ENCODE measurements around the gene RTN4.

Gene RTN4

DNA sequence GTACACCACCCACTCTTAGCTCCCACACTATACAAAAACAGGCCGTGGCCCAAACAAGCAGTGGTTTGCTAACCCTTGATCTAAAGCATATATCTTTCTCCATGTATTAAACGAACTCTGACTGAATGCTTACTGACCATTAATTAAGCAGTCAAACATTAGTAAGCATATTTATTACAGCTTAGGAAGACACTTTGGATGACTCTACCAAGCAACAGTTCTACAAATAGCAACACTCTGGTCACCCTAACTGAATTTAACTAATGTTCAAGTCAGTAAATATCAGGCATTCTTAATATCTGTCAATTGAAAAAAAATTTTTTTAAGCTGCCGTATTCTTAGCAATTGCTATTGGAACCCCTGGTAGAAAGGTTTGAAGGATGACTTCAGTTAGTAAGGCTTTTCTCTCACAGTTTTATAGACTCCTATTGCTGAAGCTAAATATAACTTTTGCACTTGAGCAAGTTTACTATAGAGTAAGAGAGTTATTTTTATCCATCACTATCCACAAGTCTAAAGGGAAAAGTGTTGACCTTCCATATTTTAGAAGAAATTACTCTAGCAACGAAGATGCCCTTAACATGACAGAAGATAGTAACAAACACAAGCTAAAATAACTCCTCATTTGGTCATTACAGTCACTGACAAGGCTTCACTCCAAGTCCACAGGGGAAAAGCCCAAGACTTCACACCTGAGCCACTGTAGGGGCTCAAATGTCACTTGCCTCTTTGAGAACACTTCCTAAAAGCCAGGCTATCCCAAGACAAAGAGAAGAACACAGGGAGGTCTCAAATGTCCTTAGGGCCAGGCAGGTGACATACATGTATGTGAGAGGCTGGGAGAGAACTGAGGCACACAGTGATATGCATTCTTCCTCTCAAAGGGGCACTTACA is 74.4 kb downstream of the RTN4 start:
- no peak overlapping the region for H3K9ac ChIP-seq (ENCODE audit: low read length)
- H3K4me3 ChIP-seq (ENCODE audit: low read depth, low read length, poor library complexity, severe bottlenecking), result no peak overlapping the region
- H3K4me2 ChIP-seq (ENCODE audit: low read length), result no peak overlapping the region
- no peak overlapping the region for H2AFZ ChIP-seq (ENCODE audit: low read length)
- no peaks in the 10 kb centered on the region for H3K9me3 ChIP-seq (ENCODE audit: low read length)
- H4K20me1 ChIP-seq (ENCODE audit: insufficient read depth, low read length), result no peaks in the 10 kb centered on the region
- H3K4me1 ChIP-seq (ENCODE audit: insufficient read depth, low read length, severe bottlenecking), result peaks cover 19% of the 10 kb centered on the region
- H3K9me2 ChIP-seq (ENCODE audit: low read depth, low read length), result no peaks in the 10 kb centered on the region
- H3K36me3 ChIP-seq (ENCODE audit: insufficient read depth, low read length), result peaks cover 41% of the 10 kb centered on the region
- H3F3A ChIP-seq (ENCODE audit: insufficient read depth, low read length), result peaks cover 3% of the 10 kb centered on the region; the same call in 1 of the 2 replicates
- H3K79me2 ChIP-seq (ENCODE audit: insufficient read depth, low read length), result no peaks in the 10 kb centered on the region
- no peaks in the 10 kb centered on the region for H3K27me3 ChIP-seq (ENCODE audit: insufficient read depth, low read length)
- no peak for TF ChIP-seq EZH2 (IDR thresholded peaks at IDR 0.05; ENCODE audit: borderline replicate concordance, low read length)
- TF ChIP-seq, protein P1, sequence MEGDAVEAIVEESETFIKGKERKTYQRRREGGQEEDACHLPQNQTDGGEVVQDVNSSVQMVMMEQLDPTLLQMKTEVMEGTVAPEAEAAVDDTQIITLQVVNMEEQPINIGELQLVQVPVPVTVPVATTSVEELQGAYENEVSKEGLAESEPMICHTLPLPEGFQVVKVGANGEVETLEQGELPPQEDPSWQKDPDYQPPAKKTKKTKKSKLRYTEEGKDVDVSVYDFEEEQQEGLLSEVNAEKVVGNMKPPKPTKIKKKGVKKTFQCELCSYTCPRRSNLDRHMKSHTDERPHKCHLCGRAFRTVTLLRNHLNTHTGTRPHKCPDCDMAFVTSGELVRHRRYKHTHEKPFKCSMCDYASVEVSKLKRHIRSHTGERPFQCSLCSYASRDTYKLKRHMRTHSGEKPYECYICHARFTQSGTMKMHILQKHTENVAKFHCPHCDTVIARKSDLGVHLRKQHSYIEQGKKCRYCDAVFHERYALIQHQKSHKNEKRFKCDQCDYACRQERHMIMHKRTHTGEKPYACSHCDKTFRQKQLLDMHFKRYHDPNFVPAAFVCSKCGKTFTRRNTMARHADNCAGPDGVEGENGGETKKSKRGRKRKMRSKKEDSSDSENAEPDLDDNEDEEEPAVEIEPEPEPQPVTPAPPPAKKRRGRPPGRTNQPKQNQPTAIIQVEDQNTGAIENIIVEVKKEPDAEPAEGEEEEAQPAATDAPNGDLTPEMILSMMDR (IDR thresholded peaks at IDR 0.05; ENCODE audit: low read length), result no peak
- no peak overlapping the region for H3K27ac ChIP-seq (ENCODE audit: low read depth, low read length, poor library complexity, severe bottlenecking)

DNA sequence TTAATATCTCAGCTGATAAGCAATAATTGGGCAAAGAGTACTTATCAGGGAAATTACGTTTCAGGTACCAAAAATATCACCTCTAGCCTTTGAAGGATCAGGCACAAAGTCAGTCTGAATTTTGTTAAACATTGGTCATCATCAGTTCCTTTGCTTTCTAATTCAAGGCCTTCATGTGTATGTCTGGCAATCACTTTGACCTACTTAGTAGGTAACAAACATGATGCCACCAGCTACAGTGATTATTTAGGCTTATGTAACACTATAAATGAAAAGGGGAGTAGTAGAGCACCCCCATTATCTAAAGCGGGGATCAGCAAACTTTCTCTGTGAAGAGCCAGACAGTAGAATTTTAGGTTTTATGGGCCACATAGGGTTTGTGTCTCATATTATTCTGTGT is 75.1 kb downstream of the RTN4 start:
- H3K27ac ChIP-seq (ENCODE audit: low read depth, low read length, poor library complexity, severe bottlenecking), result no peak overlapping the region
- H3K4me2 ChIP-seq (ENCODE audit: low read length), result no peak overlapping the region
- peaks cover 45% of the 10 kb centered on the region for H3K36me3 ChIP-seq (ENCODE audit: insufficient read depth, low read length)
- H2AFZ ChIP-seq (ENCODE audit: low read length), result no peak overlapping the region
- H3K27me3 ChIP-seq (ENCODE audit: insufficient read depth, low read length), result no peaks in the 10 kb centered on the region
- TF ChIP-seq EZH2 (IDR thresholded peaks at IDR 0.05; ENCODE audit: borderline replicate concordance, low read length), result no peak
- TF ChIP-seq, protein P1 (IDR thresholded peaks at IDR 0.05; ENCODE audit: low read length), result no peak
- no peaks in the 10 kb centered on the region for H3K9me3 ChIP-seq (ENCODE audit: low read length)
- no peak overlapping the region for H3K9ac ChIP-seq (ENCODE audit: low read length)
- no peaks in the 10 kb centered on the region for H3K9me2 ChIP-seq (ENCODE audit: low read depth, low read length)
- no peaks in the 10 kb centered on the region for H3K79me2 ChIP-seq (ENCODE audit: insufficient read depth, low read length)
- H3K4me1 ChIP-seq (ENCODE audit: insufficient read depth, low read length, severe bottlenecking), result peaks cover 17% of the 10 kb centered on the region
- H3K4me3 ChIP-seq (ENCODE audit: low read depth, low read length, poor library complexity, severe bottlenecking), result no peak overlapping the region
- H4K20me1 ChIP-seq (ENCODE audit: insufficient read depth, low read length), result no peaks in the 10 kb centered on the region
- H3F3A ChIP-seq (ENCODE audit: insufficient read depth, low read length), result peaks cover 5% of the 10 kb centered on the region; the same call in 1 of the 2 replicates

DNA sequence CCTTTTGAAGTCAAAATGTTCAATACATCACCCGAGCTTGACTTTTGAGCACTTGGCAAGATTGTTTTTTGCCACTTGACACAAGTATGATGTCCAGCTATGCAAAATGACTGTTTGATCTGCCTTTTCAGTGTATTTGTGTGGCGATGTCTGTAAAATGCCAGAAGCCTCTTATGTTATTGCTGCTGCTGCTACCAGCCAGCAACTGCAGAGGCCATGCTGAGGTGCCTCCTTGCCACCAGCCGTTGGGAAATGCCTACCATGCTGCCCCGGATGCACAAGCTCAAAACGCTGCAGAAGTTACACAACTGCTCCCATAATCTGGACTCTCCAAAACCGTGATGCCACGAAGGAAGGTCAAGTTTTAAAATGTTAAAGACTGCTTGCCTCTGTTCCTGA is 80.3 kb downstream of the RTN4 start:
- H2AFZ ChIP-seq (ENCODE audit: low read length), result no peak overlapping the region
- no peak overlapping the region for H3K4me2 ChIP-seq (ENCODE audit: low read length)
- H3K27ac ChIP-seq (ENCODE audit: low read depth, low read length, poor library complexity, severe bottlenecking), result no peak overlapping the region
- H3K9me3 ChIP-seq (ENCODE audit: low read length), result no peaks in the 10 kb centered on the region
- H3F3A ChIP-seq (ENCODE audit: insufficient read depth, low read length), result peaks cover 7% of the 10 kb centered on the region; the same call in 1 of the 2 replicates
- peaks cover 91% of the 10 kb centered on the region for H3K36me3 ChIP-seq (ENCODE audit: insufficient read depth, low read length)
- no peak overlapping the region for H3K9ac ChIP-seq (ENCODE audit: low read length)
- no peaks in the 10 kb centered on the region for H3K4me1 ChIP-seq (ENCODE audit: insufficient read depth, low read length, severe bottlenecking)
- no peak for TF ChIP-seq EZH2 (IDR thresholded peaks at IDR 0.05; ENCODE audit: borderline replicate concordance, low read length)
- TF ChIP-seq, protein P1 (IDR thresholded peaks at IDR 0.05; ENCODE audit: low read length), result no peak
- no peaks in the 10 kb centered on the region for H4K20me1 ChIP-seq (ENCODE audit: insufficient read depth, low read length)
- no peaks in the 10 kb centered on the region for H3K27me3 ChIP-seq (ENCODE audit: insufficient read depth, low read length)
- no peak overlapping the region for H3K4me3 ChIP-seq (ENCODE audit: low read depth, low read length, poor library complexity, severe bottlenecking)
- no peaks in the 10 kb centered on the region for H3K9me2 ChIP-seq (ENCODE audit: low read depth, low read length)
- no peaks in the 10 kb centered on the region for H3K79me2 ChIP-seq (ENCODE audit: insufficient read depth, low read length)
